22Rv1 (cell line): ENCODE data around the gene CACNA1C.

ENCODE experiments used
- ZFX ChIP-seq: fragments of 450-650 bp; IDR thresholded peaks from 2 replicates; pipeline ENCODE4 v1.6.1; 2017; ENCODE audit warnings: antibody characterized with exemption, borderline replicate concordance
- TF ChIP-seq, protein P1 (sequence below): fragments of 450-650 bp; IDR thresholded peaks from 2 replicates; pipeline ENCODE4 v1.5.1; 2017; ENCODE audit warnings: mild to moderate bottlenecking

DNA sequence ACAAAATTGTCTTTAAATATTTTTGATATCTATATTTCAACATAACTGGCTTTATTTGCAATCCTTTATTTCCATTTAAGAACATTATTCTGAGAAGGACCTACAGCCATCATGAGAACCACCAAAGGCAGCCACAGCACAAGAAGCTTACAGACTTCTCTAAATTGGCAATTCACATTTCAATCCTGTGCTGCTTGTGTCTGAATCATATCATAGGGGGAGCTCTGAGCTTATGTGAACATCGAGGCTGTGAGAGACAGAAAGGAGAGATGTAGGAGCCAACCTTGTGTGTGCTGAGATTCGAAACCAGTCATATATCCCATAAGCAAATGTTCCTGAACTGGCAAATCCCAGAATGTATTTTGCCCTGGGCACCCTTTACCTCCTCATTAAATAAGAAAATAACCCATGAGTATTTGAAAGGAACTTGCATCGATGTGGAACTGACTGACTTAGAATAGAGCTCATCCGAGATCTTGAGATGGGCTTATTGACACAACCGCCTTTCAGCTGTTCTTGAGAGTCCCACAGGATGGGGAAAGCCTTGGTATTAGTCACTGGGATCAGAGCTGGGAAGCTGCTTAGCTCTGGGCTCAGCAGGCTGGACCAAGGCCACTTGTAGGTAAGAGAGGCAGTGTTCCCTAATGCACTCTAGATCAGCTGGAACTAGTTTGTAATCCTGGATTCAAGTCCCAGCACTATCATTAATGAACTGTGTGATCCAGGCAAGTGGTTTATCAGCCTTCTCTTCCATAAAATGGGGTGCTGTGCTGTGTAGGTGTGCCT, 329.8 kb downstream of the CACNA1C start:
- TF ChIP-seq, protein P1, sequence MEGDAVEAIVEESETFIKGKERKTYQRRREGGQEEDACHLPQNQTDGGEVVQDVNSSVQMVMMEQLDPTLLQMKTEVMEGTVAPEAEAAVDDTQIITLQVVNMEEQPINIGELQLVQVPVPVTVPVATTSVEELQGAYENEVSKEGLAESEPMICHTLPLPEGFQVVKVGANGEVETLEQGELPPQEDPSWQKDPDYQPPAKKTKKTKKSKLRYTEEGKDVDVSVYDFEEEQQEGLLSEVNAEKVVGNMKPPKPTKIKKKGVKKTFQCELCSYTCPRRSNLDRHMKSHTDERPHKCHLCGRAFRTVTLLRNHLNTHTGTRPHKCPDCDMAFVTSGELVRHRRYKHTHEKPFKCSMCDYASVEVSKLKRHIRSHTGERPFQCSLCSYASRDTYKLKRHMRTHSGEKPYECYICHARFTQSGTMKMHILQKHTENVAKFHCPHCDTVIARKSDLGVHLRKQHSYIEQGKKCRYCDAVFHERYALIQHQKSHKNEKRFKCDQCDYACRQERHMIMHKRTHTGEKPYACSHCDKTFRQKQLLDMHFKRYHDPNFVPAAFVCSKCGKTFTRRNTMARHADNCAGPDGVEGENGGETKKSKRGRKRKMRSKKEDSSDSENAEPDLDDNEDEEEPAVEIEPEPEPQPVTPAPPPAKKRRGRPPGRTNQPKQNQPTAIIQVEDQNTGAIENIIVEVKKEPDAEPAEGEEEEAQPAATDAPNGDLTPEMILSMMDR: no peak
- TF ChIP-seq ZFX: no peak
